Measurements from ENCODE around the gene MED12L.

MED12L gene

DNA sequence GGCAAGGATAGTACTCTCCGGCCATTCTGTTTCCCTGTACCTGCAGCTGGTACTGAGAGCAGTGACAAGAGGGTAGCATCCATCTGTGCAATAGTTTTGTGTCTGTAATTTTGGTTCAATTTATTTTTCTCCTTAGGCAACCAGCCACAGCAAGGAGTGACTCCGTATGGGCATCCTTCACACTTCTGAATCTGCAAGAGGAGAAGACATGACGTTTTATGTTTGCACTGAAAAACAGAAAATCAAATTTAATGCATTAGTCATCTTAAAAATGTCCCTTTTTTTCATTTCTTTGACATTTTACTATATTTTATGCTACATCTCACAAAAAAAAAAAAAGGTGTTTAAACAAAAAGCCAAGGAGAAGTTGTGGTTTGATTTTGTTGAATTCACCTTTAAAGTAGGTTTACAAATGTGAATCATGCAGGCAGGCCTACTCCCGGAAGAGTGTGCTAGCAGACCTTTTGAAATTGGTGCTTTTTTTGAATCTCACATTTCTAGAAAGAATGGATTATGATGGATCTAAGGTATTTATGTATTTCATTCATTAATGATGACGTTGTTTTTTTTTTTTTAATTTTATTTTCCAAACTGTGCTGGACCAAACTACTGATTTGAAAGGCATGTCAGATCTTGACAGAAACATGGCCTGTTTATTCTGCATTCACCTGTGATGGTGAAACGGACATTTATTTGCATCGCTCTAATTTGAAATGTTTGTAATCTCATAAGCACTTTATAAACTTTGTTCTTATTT is 347.3 kb downstream of the MED12L start:
- peaks cover 32% of the 10 kb centered on the region for H3K36me3 Mint-ChIP-seq (ENCODE audit: low read depth)
- TF ChIP-seq, protein P1, sequence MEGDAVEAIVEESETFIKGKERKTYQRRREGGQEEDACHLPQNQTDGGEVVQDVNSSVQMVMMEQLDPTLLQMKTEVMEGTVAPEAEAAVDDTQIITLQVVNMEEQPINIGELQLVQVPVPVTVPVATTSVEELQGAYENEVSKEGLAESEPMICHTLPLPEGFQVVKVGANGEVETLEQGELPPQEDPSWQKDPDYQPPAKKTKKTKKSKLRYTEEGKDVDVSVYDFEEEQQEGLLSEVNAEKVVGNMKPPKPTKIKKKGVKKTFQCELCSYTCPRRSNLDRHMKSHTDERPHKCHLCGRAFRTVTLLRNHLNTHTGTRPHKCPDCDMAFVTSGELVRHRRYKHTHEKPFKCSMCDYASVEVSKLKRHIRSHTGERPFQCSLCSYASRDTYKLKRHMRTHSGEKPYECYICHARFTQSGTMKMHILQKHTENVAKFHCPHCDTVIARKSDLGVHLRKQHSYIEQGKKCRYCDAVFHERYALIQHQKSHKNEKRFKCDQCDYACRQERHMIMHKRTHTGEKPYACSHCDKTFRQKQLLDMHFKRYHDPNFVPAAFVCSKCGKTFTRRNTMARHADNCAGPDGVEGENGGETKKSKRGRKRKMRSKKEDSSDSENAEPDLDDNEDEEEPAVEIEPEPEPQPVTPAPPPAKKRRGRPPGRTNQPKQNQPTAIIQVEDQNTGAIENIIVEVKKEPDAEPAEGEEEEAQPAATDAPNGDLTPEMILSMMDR (IDR thresholded peaks at IDR 0.05; ENCODE audit: unreplicated experiment in 3 of 3) = no peak
- no peaks in the 10 kb centered on the region for H3K4me1 Mint-ChIP-seq
- H3K27me3 Mint-ChIP-seq (ENCODE audit: low read depth) = no peaks in the 10 kb centered on the region
- H3K27ac Mint-ChIP-seq = no peak overlapping the region
- H3K9me3 Mint-ChIP-seq = peaks cover 7% of the 10 kb centered on the region
- H3K4me3 Mint-ChIP-seq = no peak overlapping the region

DNA sequence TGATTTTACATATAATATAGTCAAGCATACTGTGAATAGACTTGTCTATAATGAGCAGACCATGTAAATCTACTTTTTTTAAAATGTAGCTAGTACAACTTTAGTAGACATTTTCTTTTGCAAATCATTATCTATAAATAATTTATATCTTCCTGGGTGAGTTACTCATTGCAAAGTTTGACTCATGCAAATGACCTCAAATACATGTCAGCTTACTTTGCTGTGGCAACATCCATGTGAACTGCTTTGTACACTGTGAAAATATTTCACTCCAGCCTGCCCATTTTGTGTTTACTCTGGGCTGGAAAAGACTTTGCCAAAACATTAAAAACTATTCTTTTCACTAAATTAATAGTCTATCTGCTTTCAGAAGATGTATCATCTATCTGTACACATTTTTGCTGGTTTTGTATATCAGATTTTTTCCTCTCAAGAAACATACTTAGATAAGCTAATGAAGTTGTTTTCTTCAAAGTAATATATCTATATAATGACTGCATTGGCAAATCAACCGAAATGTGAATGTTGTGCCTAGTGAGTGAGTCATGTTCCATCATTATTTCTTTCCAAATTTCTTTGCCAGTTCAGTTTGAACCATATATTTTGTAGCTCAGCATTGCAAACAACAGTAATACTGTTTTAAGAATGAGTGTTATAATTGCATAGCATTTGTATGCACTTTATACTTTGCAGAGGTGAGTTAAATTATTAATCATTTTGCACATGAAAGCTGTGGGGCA is 348.9 kb downstream of the MED12L start:
- peak overlapping the region in 2 of 3 experiments; percentile 47 to 57 for H3K27ac Mint-ChIP-seq
- H3K4me1 Mint-ChIP-seq = no peaks in the 10 kb centered on the region
- H3K9me3 Mint-ChIP-seq = peaks cover 7% of the 10 kb centered on the region
- no peaks in the 10 kb centered on the region for H3K27me3 Mint-ChIP-seq (ENCODE audit: low read depth)
- TF ChIP-seq, protein P1 (IDR thresholded peaks at IDR 0.05; ENCODE audit: unreplicated experiment in 3 of 3) = no peak
- peaks cover 25% of the 10 kb centered on the region for H3K36me3 Mint-ChIP-seq (ENCODE audit: low read depth)
- H3K4me3 Mint-ChIP-seq = no peak overlapping the region

DNA sequence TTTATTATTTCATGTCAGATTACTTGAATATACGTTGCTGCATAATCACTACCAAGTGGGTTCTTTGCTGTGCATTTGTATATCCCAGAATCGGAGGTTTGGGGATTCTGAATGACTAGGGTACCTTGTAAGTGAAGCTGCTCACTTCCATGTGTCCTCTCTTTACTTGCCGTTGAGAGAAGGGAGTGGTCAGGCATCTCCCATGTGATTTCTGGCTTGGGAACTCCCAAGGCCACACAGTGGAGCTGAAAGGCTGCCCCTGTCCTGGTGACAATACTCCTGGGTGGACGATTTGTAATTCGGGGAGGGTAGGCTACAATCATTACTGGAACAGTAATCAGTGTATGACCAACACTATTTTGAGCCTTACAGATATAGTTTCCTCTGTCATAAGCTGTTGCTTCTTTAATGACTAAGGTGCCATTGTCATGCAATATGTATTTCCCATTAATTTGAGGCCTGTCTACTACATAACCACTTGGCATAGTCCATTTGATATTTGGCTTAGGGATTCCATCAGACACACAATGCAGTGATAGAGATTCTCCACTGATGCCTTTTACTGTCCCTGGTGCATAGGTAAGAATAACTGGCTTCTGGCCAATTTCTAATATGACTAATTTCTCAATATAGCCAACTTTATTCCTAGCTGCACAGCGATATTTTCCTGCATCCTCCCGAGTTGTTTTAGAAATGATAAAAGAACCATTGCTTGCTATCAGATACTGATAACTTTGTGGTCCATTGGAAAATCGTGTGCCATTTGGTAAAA is 351.4 kb downstream of the MED12L start:
- Mint-ChIP-seq H3K4me3 (no peak overlapping the region), H3K27ac (no peak overlapping the region), H3K27me3 (ENCODE audit: low read depth) (no peaks in the 10 kb centered on the region), H3K4me1 (no peaks in the 10 kb centered on the region), H3K9me3 (no peaks in the 10 kb centered on the region), H3K36me3 (ENCODE audit: low read depth) (peaks cover 3% of the 10 kb centered on the region)
- TF ChIP-seq, protein P1 (IDR thresholded peaks at IDR 0.05; ENCODE audit: unreplicated experiment in 3 of 3) = no peak

DNA sequence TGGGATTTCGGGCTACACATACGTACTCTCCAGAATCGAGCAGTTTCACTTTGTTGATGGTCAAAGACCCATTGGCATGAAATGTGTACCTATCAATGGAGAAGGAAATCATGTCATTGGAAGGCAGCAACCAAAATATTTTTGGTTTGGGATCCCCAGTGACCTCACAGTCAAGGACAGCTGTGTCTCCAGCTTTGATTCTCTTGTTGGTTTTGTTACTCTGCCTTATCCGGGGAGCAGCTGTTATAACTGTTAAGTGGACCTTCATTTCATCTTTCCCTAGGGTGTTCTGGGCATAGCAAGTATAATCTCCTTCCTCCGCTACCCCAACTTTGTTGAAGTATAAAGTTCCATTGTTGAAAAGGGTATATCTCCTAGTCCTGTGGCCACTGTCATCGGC is 352.4 kb downstream of the MED12L start:
- Mint-ChIP-seq H3K27ac (no peak overlapping the region), H3K36me3 (ENCODE audit: low read depth) (peaks cover 3% of the 10 kb centered on the region), H3K9me3 (no peaks in the 10 kb centered on the region), H3K4me1 (no peaks in the 10 kb centered on the region), H3K4me3 (no peak overlapping the region), H3K27me3 (ENCODE audit: low read depth) (no peaks in the 10 kb centered on the region)
- TF ChIP-seq, protein P1 (IDR thresholded peaks at IDR 0.05; ENCODE audit: unreplicated experiment in 3 of 3) = no peak

DNA sequence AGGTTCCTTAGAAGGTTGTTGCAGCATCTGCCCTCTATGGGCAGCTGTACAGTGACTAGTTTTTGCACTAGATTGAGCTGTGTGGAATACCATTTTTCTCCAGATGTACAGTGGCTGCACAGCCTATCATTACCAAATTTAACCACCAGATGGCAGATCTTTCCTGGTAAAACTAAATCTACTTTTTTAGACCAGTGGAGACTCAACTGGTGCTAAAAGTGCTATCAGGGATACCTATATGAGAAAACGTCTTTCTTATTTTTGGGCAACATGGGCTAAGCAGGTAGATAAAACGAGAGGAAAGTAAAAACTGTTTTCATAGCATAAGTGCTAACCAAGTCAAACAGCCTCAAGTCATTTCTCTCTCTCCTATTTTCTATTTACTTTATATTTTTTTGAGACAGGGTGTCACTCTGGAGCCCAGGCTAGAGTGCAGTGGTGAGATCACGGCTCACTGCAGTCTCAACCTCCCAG is 354.2 kb downstream of the MED12L start:
- Mint-ChIP-seq H3K27me3 (ENCODE audit: low read depth) (no peaks in the 10 kb centered on the region), H3K4me3 (no peak overlapping the region), H3K4me1 (no peaks in the 10 kb centered on the region), H3K27ac (no peak overlapping the region), H3K9me3 (peaks cover 2% of the 10 kb centered on the region), H3K36me3 (ENCODE audit: low read depth) (no peaks in the 10 kb centered on the region)
- TF ChIP-seq, protein P1 (IDR thresholded peaks at IDR 0.05; ENCODE audit: unreplicated experiment in 3 of 3) = peak; percentile 79 to 88 (median 86)

Measured in nephron (organoid).